ENCODE data around the gene ZNF532.
A peak's percentile ranks its signal among the peaks of the same experiment; 100 is the strongest.

The ZNF532 gene

DNA sequence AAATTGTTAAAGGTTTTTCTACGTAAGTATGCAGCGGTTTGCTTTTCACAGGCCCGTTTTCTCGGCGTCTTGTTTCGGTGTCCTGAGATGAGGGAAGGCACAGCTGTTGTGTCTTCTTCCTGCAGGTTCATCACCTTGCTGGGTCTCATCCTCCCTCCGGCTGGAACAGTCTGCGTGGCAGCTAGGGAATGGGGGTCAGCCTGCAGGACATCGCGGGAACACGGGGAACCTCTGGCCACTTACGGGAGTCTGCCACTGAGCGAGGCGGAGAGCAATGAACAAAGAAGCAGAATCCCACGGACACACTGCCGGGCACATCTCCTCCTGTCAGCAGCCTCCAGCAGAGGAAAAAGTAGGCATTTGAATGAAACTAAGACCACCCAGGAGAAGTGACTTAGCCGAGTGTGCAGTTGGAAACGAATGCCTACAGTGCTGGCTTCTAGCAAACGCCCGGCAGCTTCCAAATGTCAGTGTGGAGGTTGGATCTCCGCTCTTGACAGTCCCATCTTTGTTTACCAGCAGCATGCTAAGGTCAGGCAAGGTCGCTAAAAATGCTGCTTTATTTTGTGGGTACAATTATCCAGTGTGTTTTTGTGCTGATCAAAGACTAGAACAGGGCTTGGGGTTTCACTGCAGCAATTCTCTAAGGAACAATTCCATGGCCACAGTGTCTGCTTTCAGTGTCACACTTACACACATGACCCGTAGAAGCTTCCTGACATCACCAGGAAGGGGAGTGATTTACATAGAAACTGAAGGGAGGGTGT is 165.2 kb downstream of the ZNF532 start:
- Histone ChIP-seq H3K36me3 (ENCODE audit: control insufficient read depth in 1 of 2, insufficient read depth in 2 of 2, low read length in 2 of 2) (no peaks in the 10 kb centered on the region), H3K79me1 (ENCODE audit: low read length) (peaks cover 2% of the 10 kb centered on the region), H3K9ac (ENCODE audit: low read length) (no peak overlapping the region), H3K4me3 (ENCODE audit: low read depth, low read length) (no peak overlapping the region), H3K9me3 (ENCODE audit: insufficient read depth, low read depth, low read length) (peaks cover 2% of the 10 kb centered on the region), H2BK12ac (ENCODE audit: low read length) (no peak overlapping the region), H4K91ac (ENCODE audit: low read depth, low read length) (no peak overlapping the region), H4K12ac (ENCODE audit: low read depth, low read length) (no peak overlapping the region), H3K23ac (ENCODE audit: low read length) (no peak overlapping the region), H3K79me2 (ENCODE audit: control insufficient read depth, insufficient read depth, low read length, poor library complexity) (no peaks in the 10 kb centered on the region), H3K4ac (ENCODE audit: low read depth, low read length) (no peak overlapping the region), H2BK5ac (ENCODE audit: low read depth, low read length, poor library complexity) (no peak overlapping the region), H3K14ac (ENCODE audit: low read length) (no peak overlapping the region), H3K27me3 (ENCODE audit: insufficient read depth, low read length) (no peaks in the 10 kb centered on the region), H2AFZ (ENCODE audit: insufficient read depth, low read length, poor library complexity) (no peak overlapping the region), H4K8ac (ENCODE audit: low read depth, low read length) (no peak overlapping the region), H2BK120ac (ENCODE audit: insufficient read depth, low read length, poor library complexity) (no peak overlapping the region), H3K4me1 (ENCODE audit: control insufficient read depth in 1 of 2, insufficient read depth in 2 of 2, low read length in 2 of 2) (peaks cover 2 to 6% of the 10 kb centered on the region in 2 experiments), H2AK5ac (ENCODE audit: low read length) (no peak overlapping the region), H3K4me2 (ENCODE audit: low read length) (no peak overlapping the region), H3K27ac (ENCODE audit: low read depth, low read length) (no peak overlapping the region), H3K18ac (ENCODE audit: low read length) (no peak overlapping the region)
- WGBS (ENCODE audit: extremely low coverage, insufficient coverage, insufficient read length) = no CpG with 5 or more reads among the region's 23 CpGs
- DNase-seq = no peak

GRCh38 chr18:59032308-59032707 is 167.6 kb downstream of the ZNF532 start:
- no peak overlapping the region for H2BK120ac ChIP-seq (ENCODE audit: insufficient read depth, low read length, poor library complexity)
- H2BK12ac ChIP-seq (ENCODE audit: low read length) = no peak overlapping the region
- peaks cover 2% of the 10 kb centered on the region for H3K9me3 ChIP-seq (ENCODE audit: insufficient read depth, low read depth, low read length)
- no peak overlapping the region for H4K12ac ChIP-seq (ENCODE audit: low read depth, low read length)
- no peak overlapping the region for H3K23ac ChIP-seq (ENCODE audit: low read length)
- no peak overlapping the region for H4K91ac ChIP-seq (ENCODE audit: low read depth, low read length)
- no peak overlapping the region for H3K9ac ChIP-seq (ENCODE audit: low read length)
- peaks cover 2 to 3% of the 10 kb centered on the region in 2 experiments for H3K4me1 ChIP-seq (ENCODE audit: control insufficient read depth in 1 of 2, insufficient read depth in 2 of 2, low read length in 2 of 2)
- no CpG with 5 or more reads among the region's 8 CpGs for WGBS (ENCODE audit: extremely low coverage, insufficient coverage, insufficient read length)
- no peaks in the 10 kb centered on the region for H3K36me3 ChIP-seq (ENCODE audit: control insufficient read depth in 1 of 2, insufficient read depth in 2 of 2, low read length in 2 of 2)
- no peak overlapping the region for H4K8ac ChIP-seq (ENCODE audit: low read depth, low read length)
- DNase-seq = no peak
- H3K79me2 ChIP-seq (ENCODE audit: control insufficient read depth, insufficient read depth, low read length, poor library complexity) = no peaks in the 10 kb centered on the region
- no peaks in the 10 kb centered on the region for H3K79me1 ChIP-seq (ENCODE audit: low read length)
- no peak overlapping the region for H3K14ac ChIP-seq (ENCODE audit: low read length)
- no peak overlapping the region for H2AFZ ChIP-seq (ENCODE audit: insufficient read depth, low read length, poor library complexity)
- no peak overlapping the region for H2BK5ac ChIP-seq (ENCODE audit: low read depth, low read length, poor library complexity)
- no peak overlapping the region for H3K4me2 ChIP-seq (ENCODE audit: low read length)
- H3K4me3 ChIP-seq (ENCODE audit: low read depth, low read length) = no peak overlapping the region
- H3K18ac ChIP-seq (ENCODE audit: low read length) = no peak overlapping the region
- no peak overlapping the region for H2AK5ac ChIP-seq (ENCODE audit: low read length)
- no peaks in the 10 kb centered on the region for H3K27me3 ChIP-seq (ENCODE audit: insufficient read depth, low read length)
- no peak overlapping the region for H3K27ac ChIP-seq (ENCODE audit: low read depth, low read length)
- no peak overlapping the region for H3K4ac ChIP-seq (ENCODE audit: low read depth, low read length)

GRCh38 chr18:59033359-59033758 is 168.7 kb downstream of the ZNF532 start:
- no peak overlapping the region for H3K27ac ChIP-seq (ENCODE audit: low read depth, low read length)
- no peaks in the 10 kb centered on the region for H3K79me2 ChIP-seq (ENCODE audit: control insufficient read depth, insufficient read depth, low read length, poor library complexity)
- no peak overlapping the region for H3K4ac ChIP-seq (ENCODE audit: low read depth, low read length)
- H3K4me1 ChIP-seq (ENCODE audit: control insufficient read depth in 1 of 2, insufficient read depth in 2 of 2, low read length in 2 of 2) = peaks cover 2 to 3% of the 10 kb centered on the region in 2 experiments
- no peak overlapping the region for H3K23ac ChIP-seq (ENCODE audit: low read length)
- no peak overlapping the region for H2BK12ac ChIP-seq (ENCODE audit: low read length)
- no peak overlapping the region for H4K8ac ChIP-seq (ENCODE audit: low read depth, low read length)
- no peak overlapping the region for H3K18ac ChIP-seq (ENCODE audit: low read length)
- no CpG with 5 or more reads among the region's 3 CpGs for WGBS (ENCODE audit: extremely low coverage, insufficient coverage, insufficient read length)
- H3K36me3 ChIP-seq (ENCODE audit: control insufficient read depth in 1 of 2, insufficient read depth in 2 of 2, low read length in 2 of 2) = no peaks in the 10 kb centered on the region
- H3K4me3 ChIP-seq (ENCODE audit: low read depth, low read length) = no peak overlapping the region
- no peak overlapping the region for H2AK5ac ChIP-seq (ENCODE audit: low read length)
- H3K79me1 ChIP-seq (ENCODE audit: low read length) = no peaks in the 10 kb centered on the region
- no peak overlapping the region for H4K91ac ChIP-seq (ENCODE audit: low read depth, low read length)
- no peaks in the 10 kb centered on the region for H3K27me3 ChIP-seq (ENCODE audit: insufficient read depth, low read length)
- peaks cover 2% of the 10 kb centered on the region for H3K9me3 ChIP-seq (ENCODE audit: insufficient read depth, low read depth, low read length)
- H3K9ac ChIP-seq (ENCODE audit: low read length) = no peak overlapping the region
- H4K12ac ChIP-seq (ENCODE audit: low read depth, low read length) = no peak overlapping the region
- no peak overlapping the region for H2AFZ ChIP-seq (ENCODE audit: insufficient read depth, low read length, poor library complexity)
- H3K14ac ChIP-seq (ENCODE audit: low read length) = no peak overlapping the region
- no peak overlapping the region for H2BK120ac ChIP-seq (ENCODE audit: insufficient read depth, low read length, poor library complexity)
- peak; percentile 63 to 98 for DNase-seq
- no peak overlapping the region for H3K4me2 ChIP-seq (ENCODE audit: low read length)
- no peak overlapping the region for H2BK5ac ChIP-seq (ENCODE audit: low read depth, low read length, poor library complexity)

- Histone ChIP-seq H2BK5ac (ENCODE audit: low read depth, low read length, poor library complexity) (no peak overlapping the region), H3K4ac (ENCODE audit: low read depth, low read length) (no peak overlapping the region), H3K4me1 (ENCODE audit: control insufficient read depth in 1 of 2, insufficient read depth in 2 of 2, low read length in 2 of 2) (peaks cover 2 to 3% of the 10 kb centered on the region in 2 experiments), H3K27me3 (ENCODE audit: insufficient read depth, low read length) (no peaks in the 10 kb centered on the region), H4K91ac (ENCODE audit: low read depth, low read length) (no peak overlapping the region), H2BK12ac (ENCODE audit: low read length) (no peak overlapping the region), H3K9ac (ENCODE audit: low read length) (no peak overlapping the region), H3K79me1 (ENCODE audit: low read length) (no peaks in the 10 kb centered on the region), H3K79me2 (ENCODE audit: control insufficient read depth, insufficient read depth, low read length, poor library complexity) (no peaks in the 10 kb centered on the region), H4K12ac (ENCODE audit: low read depth, low read length) (no peak overlapping the region), H2BK120ac (ENCODE audit: insufficient read depth, low read length, poor library complexity) (no peak overlapping the region), H3K4me3 (ENCODE audit: low read depth, low read length) (no peak overlapping the region), H3K18ac (ENCODE audit: low read length) (no peak overlapping the region), H3K9me3 (ENCODE audit: insufficient read depth, low read depth, low read length) (peaks cover 2% of the 10 kb centered on the region), H3K14ac (ENCODE audit: low read length) (no peak overlapping the region), H3K36me3 (ENCODE audit: control insufficient read depth in 1 of 2, insufficient read depth in 2 of 2, low read length in 2 of 2) (no peaks in the 10 kb centered on the region), H3K27ac (ENCODE audit: low read depth, low read length) (no peak overlapping the region), H4K8ac (ENCODE audit: low read depth, low read length) (no peak overlapping the region), H2AFZ (ENCODE audit: insufficient read depth, low read length, poor library complexity) (no peak overlapping the region), H3K4me2 (ENCODE audit: low read length) (no peak overlapping the region), H3K23ac (ENCODE audit: low read length) (no peak overlapping the region), H2AK5ac (ENCODE audit: low read length) (no peak overlapping the region)
- no CpG with 5 or more reads among the region's 5 CpGs for WGBS (ENCODE audit: extremely low coverage, insufficient coverage, insufficient read length)
- no peak for DNase-seq
Measured at GRCh38 chr18:59033974-59034373, 169.3 kb downstream of the ZNF532 start.
